Measurements from ENCODE around the gene PIGQ. TPM values are rescaled to one million over a fixed set of nuclear protein-coding genes. Genes with fewer than 3 reads are reported as not detected.
A peak's percentile ranks its signal among the peaks of the same experiment; 100 is the strongest.

PIGQ gene
- total RNA-seq, 1 donor from 2014 or later, result 53.1 TPM

GRCh38 chr16:540645-541340, 29.0 kb upstream of the PIGQ start:
- intact Hi-C loops (cut with micrococcal nuclease), result no loop called here
- no peak overlapping the region for H3K27ac Mint-ChIP-seq
- H3K27me3 Mint-ChIP-seq, result no peaks in the 10 kb centered on the region
- ATAC-seq (ENCODE audit: low read depth) (no peak), DNase-seq (no peak)
- no peaks in the 10 kb centered on the region for H3K9me3 Mint-ChIP-seq
- H3K36me3 Mint-ChIP-seq (ENCODE audit: low read depth), result peaks cover 19% of the 10 kb centered on the region
- ChIA-PET POLR2A (no interaction called here), CTCF (no interaction called here)
- no peaks in the 10 kb centered on the region for H3K4me1 Mint-ChIP-seq
- TF ChIP-seq, protein P1, sequence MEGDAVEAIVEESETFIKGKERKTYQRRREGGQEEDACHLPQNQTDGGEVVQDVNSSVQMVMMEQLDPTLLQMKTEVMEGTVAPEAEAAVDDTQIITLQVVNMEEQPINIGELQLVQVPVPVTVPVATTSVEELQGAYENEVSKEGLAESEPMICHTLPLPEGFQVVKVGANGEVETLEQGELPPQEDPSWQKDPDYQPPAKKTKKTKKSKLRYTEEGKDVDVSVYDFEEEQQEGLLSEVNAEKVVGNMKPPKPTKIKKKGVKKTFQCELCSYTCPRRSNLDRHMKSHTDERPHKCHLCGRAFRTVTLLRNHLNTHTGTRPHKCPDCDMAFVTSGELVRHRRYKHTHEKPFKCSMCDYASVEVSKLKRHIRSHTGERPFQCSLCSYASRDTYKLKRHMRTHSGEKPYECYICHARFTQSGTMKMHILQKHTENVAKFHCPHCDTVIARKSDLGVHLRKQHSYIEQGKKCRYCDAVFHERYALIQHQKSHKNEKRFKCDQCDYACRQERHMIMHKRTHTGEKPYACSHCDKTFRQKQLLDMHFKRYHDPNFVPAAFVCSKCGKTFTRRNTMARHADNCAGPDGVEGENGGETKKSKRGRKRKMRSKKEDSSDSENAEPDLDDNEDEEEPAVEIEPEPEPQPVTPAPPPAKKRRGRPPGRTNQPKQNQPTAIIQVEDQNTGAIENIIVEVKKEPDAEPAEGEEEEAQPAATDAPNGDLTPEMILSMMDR (IDR thresholded peaks at IDR 0.05), result no peak
- no peak overlapping the region for H3K4me3 Mint-ChIP-seq

GRCh38 chr16:543301-544164, 26.2 kb upstream of the PIGQ start:
- Mint-ChIP-seq H3K4me3 (no peak overlapping the region), H3K4me1 (no peaks in the 10 kb centered on the region), H3K27me3 (no peaks in the 10 kb centered on the region), H3K27ac (no peak overlapping the region), H3K36me3 (ENCODE audit: low read depth) (peaks cover 10% of the 10 kb centered on the region), H3K9me3 (no peaks in the 10 kb centered on the region)
- ChIA-PET POLR2A (no interaction called here), CTCF (no interaction called here)
- ATAC-seq (ENCODE audit: low read depth) (no peak), DNase-seq (no peak)
- intact Hi-C loops (cut with micrococcal nuclease), result no loop called here
- TF ChIP-seq, protein P1 (IDR thresholded peaks at IDR 0.05), result no peak

DNA sequence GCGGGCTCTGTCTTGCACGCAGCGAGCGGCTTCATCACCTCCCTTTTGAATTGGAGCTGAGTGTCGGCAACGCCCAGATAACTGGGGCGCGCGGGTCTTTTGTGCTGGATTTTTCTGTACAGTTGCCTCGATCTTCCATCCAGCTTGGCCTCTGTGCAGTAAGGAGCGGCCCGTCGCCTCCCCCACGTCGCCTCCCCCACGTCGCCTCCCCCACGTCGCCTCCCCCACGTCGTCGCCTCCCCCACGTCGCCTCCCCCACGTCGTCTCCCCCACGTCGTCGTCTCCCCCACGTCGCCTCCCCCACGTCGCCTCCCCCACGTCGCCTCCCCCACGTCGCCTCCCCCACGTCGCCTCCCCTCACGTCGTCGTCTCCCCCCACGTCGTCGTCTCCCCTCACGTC, 25.3 kb upstream of the PIGQ start:
- ATAC-seq (ENCODE audit: low read depth) (no peak), DNase-seq (no peak)
- CTCF ChIA-PET, result no interaction called here
- Mint-ChIP-seq H3K36me3 (ENCODE audit: low read depth) (peaks cover 7% of the 10 kb centered on the region), H3K4me1 (no peaks in the 10 kb centered on the region), H3K4me3 (no peak overlapping the region), H3K27ac (no peak overlapping the region), H3K27me3 (no peaks in the 10 kb centered on the region), H3K9me3 (no peaks in the 10 kb centered on the region)
- POLR2A ChIA-PET, result no interaction called here
- TF ChIP-seq, protein P1 (IDR thresholded peaks at IDR 0.05), result no peak
- intact Hi-C loops (cut with micrococcal nuclease), result no loop called here

DNA sequence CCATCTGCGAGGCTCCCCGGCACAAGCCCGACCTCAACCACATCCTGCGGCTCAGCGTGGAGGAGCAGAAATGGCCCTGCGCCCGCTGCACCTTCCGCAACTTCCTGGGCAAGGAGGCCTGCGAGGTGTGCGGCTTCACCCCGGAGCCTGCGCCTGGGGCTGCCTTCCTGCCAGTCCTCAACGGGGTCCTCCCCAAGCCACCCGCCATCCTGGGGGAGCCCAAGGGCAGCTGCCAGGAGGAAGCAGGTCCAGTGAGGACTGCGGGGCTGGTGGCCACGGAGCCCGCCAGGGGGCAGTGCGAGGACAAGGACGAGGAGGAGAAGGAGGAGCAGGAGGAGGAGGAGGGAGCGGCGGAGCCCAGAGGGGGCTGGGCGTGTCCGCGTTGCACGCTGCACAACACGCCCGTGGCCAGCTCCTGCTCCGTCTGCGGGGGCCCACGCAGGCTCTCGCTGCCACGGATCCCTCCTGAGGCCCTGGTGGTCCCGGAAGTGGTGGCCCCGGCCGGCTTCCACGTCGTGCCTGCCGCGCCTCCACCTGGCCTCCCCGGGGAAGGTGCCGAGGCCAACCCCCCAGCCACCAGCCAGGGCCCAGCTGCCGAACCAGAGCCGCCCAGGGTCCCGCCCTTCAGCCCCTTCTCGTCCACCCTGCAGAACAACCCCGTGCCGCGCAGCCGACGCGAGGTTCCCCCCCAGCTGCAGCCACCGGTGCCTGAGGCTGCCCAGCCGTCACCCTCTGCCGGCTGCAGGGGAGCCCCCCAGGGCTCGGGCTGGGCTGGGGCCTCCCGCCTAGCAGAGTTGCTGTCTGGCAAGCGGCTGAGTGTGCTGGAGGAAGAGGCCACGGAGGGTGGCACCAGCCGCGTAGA, 22.6 kb upstream of the PIGQ start:
- ChIA-PET POLR2A (no interaction called here), CTCF (no interaction called here)
- Mint-ChIP-seq H3K4me1 (no peaks in the 10 kb centered on the region), H3K36me3 (ENCODE audit: low read depth) (peaks cover 9% of the 10 kb centered on the region), H3K27me3 (no peaks in the 10 kb centered on the region), H3K4me3 (no peak overlapping the region), H3K27ac (no peak overlapping the region), H3K9me3 (no peaks in the 10 kb centered on the region)
- TF ChIP-seq, protein P1 (IDR thresholded peaks at IDR 0.05), result no peak
- intact Hi-C loops (cut with micrococcal nuclease), result no loop called here
- ATAC-seq (ENCODE audit: low read depth), result peak; percentile 74
- DNase-seq, result no peak

GRCh38 chr16:548586-548985, 21.2 kb upstream of the PIGQ start:
- Mint-ChIP-seq H3K9me3 (no peaks in the 10 kb centered on the region), H3K4me1 (no peaks in the 10 kb centered on the region), H3K27me3 (no peaks in the 10 kb centered on the region), H3K4me3 (no peak overlapping the region), H3K36me3 (ENCODE audit: low read depth) (peaks cover 5% of the 10 kb centered on the region), H3K27ac (no peak overlapping the region)
- no peak for DNase-seq
- TF ChIP-seq, protein P1 (IDR thresholded peaks at IDR 0.05), result no peak
- intact Hi-C loops (cut with micrococcal nuclease), result no loop called here
- ATAC-seq (ENCODE audit: low read depth), result no peak
- CTCF ChIA-PET, result no interaction called here
- POLR2A ChIA-PET, result no interaction called here
